HEK293T (cell line): Measurements from ENCODE around the gene PYGL.

ENCODE experiments used
- CTCF ChIA-PET: fragments of 350-600 bp; formaldehyde crosslinking; extraction: SDS; loops from one replicate; lab custom pipeline; 2021; ENCODE audit warnings: antibody characterized with exemption, inconsistent platforms; lab: Yijun Ruan, JAX
- POLR2A ChIA-PET: fragments of 350-600 bp; formaldehyde crosslinking; extraction: SDS; loops from one replicate; lab custom pipeline; 2020; ENCODE audit warnings: antibody characterized with exemption, inconsistent platforms; lab: Yijun Ruan, JAX
- DNase-seq: peaks from one replicate; pipeline ENCODE4 v3.0.0; 2012; ENCODE audit warnings: mixed read lengths; ENCODE audit errors: extremely low spot score
- ARNT ChIP-seq: fragments of 450-650 bp; IDR thresholded peaks from 2 replicates; pipeline ENCODE4 v1.6.1; 2017; ENCODE audit warnings: mild to moderate bottlenecking
- BHLHE40 ChIP-seq: fragments of 450-650 bp; IDR thresholded peaks from 2 replicates; pipeline ENCODE4 v1.6.1; 2016; ENCODE audit warnings: mild to moderate bottlenecking, moderate library complexity, borderline replicate concordance
- CTBP1 ChIP-seq: fragments of 450-650 bp; IDR thresholded peaks from 2 replicates; pipeline ENCODE4 v1.6.1; 2016; ENCODE audit warnings: borderline replicate concordance
- ELF4 ChIP-seq: fragments of 450-650 bp; IDR thresholded peaks from 2 replicates; pipeline ENCODE4 v1.6.1; 2017; ENCODE audit warnings: antibody characterized with exemption
- FOXA1 ChIP-seq: fragments of 450-650 bp; IDR thresholded peaks from 2 replicates; pipeline ENCODE4 v1.6.1; 2016; ENCODE audit warnings: mild to moderate bottlenecking
- FOXK2 ChIP-seq: fragments of 450-650 bp; IDR thresholded peaks from 2 replicates; pipeline ENCODE4 v1.6.1; 2016; ENCODE audit warnings: mild to moderate bottlenecking
- FOXM1 ChIP-seq: fragments of 450-650 bp; IDR thresholded peaks from 2 replicates; pipeline ENCODE4 v1.6.1; 2017; ENCODE audit warnings: mild to moderate bottlenecking, borderline replicate concordance
- HDGF ChIP-seq: fragments of 450-650 bp; IDR thresholded peaks from 2 replicates; pipeline ENCODE4 v1.6.1; 2017; ENCODE audit warnings: antibody characterized with exemption, borderline replicate concordance
- L3MBTL2 ChIP-seq: fragments of 450-650 bp; conservative IDR thresholded peaks from 2 replicates; pipeline ENCODE4 v1.6.1; 2016; ENCODE audit warnings: mild to moderate bottlenecking
- LEF1 ChIP-seq: fragments of 450-650 bp; IDR thresholded peaks from 2 replicates; pipeline ENCODE4 v1.6.1; 2017; ENCODE audit warnings: mild to moderate bottlenecking, borderline replicate concordance
- NFRKB ChIP-seq: fragments of 450-650 bp; IDR thresholded peaks from 2 replicates; pipeline ENCODE4 v1.6.1; 2016; ENCODE audit warnings: mild to moderate bottlenecking, moderate library complexity
- SP1 ChIP-seq: fragments of 450-650 bp; IDR thresholded peaks from 2 replicates; pipeline ENCODE4 v1.6.1; 2017
- SUZ12 ChIP-seq: fragments of 450-650 bp; IDR thresholded peaks from 2 replicates; pipeline ENCODE4 v1.6.1; 2016; ENCODE audit warnings: mild to moderate bottlenecking
- TARDBP ChIP-seq: fragments of 450-650 bp; IDR thresholded peaks from 2 replicates; pipeline ENCODE4 v1.6.1; 2016
- ZNF384 ChIP-seq: fragments of 450-650 bp; IDR thresholded peaks from 2 replicates; pipeline ENCODE4 v1.6.1; 2016
- TF ChIP-seq, protein P1 (sequence below): fragments of 450-650 bp; IDR thresholded peaks from 2 replicates; pipeline ENCODE4 v1.6.1; 2016

PYGL gene

DNA sequence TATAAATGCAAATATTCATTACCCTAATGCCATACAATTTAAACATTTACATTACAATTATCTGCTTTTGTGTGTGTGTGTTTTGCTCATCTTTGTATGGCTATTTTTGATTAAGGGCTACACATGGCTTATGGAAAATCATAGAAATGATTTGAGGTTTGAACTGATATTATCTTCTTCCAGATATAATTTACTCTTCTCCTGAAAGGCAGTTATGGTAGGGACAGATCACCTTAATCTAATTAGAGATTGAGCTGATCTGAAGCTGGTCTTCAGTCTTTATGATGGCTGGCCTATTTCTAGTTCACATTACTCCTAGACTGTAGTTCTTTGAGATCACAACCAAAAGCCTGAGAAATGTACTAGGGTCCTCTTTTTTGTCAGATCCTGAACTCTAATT is 56.8 kb downstream of the PYGL start:
- TF ChIP-seq NFRKB: no peak
- TF ChIP-seq ELF4: no peak
- TF ChIP-seq FOXK2: no peak
- ChIA-PET POLR2A (no interaction called here), CTCF (no interaction called here)
- DNase-seq: no peak

- ChIA-PET POLR2A (no interaction called here), CTCF (no interaction called here)
- no peak for TF ChIP-seq ARNT
- no peak for TF ChIP-seq FOXM1
- no peak for TF ChIP-seq HDGF
- TF ChIP-seq SP1: no peak
- TF ChIP-seq FOXK2: no peak
- no peak for TF ChIP-seq SUZ12
- no peak for TF ChIP-seq ZNF384
- no peak for TF ChIP-seq FOXA1
- TF ChIP-seq L3MBTL2: no peak
- TF ChIP-seq NFRKB: no peak
- TF ChIP-seq CTBP1: no peak
- TF ChIP-seq, protein P1, sequence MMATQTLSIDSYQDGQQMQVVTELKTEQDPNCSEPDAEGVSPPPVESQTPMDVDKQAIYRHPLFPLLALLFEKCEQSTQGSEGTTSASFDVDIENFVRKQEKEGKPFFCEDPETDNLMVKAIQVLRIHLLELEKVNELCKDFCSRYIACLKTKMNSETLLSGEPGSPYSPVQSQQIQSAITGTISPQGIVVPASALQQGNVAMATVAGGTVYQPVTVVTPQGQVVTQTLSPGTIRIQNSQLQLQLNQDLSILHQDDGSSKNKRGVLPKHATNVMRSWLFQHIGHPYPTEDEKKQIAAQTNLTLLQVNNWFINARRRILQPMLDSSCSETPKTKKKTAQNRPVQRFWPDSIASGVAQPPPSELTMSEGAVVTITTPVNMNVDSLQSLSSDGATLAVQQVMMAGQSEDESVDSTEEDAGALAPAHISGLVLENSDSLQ: no peak
- TF ChIP-seq BHLHE40: no peak
- no peak for TF ChIP-seq LEF1
- TF ChIP-seq ELF4: no peak
- no peak for TF ChIP-seq TARDBP
- DNase-seq: no peak
Observed at GRCh38 chr14:50883827-50884197, 60.5 kb downstream of the PYGL start.

DNA sequence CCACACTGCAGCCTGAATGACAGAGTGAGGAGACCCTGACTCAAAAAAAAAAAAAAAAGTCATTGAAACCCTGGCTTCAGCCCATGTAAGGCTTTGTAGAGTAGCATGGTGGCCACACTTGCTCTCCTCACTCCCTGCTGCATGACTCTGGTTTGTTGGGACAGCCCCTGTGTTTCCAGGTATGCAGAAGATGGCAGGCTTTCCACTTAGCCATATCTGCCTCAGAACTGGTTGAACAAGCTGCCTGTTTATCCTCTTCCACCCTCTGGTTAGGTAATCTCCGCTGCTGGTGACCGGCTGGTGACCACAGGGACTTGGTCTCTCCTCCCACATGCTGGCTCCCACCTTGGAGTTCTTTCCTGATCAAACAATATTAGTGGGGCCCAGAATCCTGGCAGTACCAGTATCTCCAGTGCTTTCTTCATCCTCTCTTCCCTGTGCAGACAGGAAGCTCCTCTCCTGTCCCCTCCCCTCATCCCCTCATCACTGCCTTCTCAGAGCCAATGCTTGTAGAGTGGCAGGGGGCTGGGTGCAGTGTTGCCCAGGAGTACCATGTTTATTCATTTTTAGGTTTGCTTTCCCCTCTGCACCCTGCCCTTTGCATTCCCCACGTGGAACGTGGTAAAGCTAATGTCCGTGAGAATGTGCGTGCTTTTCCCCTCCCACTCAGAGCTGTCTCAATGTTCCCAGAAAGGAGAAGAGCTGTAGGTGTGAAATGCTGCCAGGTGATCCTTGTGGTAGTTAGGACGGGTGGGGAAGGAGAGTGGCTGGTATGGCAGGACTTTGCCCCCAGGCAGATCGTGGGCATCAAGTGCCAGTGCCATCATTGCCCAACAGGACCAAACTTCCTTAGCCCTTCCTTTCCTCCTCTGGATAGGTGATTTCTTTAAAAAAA is 61.1 kb downstream of the PYGL start:
- ChIA-PET POLR2A (no interaction called here), CTCF (interaction anchor here (0.6 kb wide), 1 partner anchor 1438 kb away, joined by 5 read pairs; no protein-coding TSS in a partner anchor)
- DNase-seq: no peak
- TF ChIP-seq LEF1 (no peak), ELF4 (no peak)

- ChIA-PET CTCF (interaction anchor here (1.2 kb wide), 1 partner anchor 15 kb away, joined by 4 read pairs; no protein-coding TSS in a partner anchor), POLR2A (no interaction called here)
- no peak for DNase-seq
- TF ChIP-seq SUZ12: no peak
- TF ChIP-seq LEF1: no peak
- TF ChIP-seq FOXK2: no peak
- no peak for TF ChIP-seq ARNT
- no peak for TF ChIP-seq BHLHE40
- TF ChIP-seq FOXA1: no peak
- TF ChIP-seq CTBP1: no peak
- TF ChIP-seq HDGF: no peak
- TF ChIP-seq FOXM1: no peak
- TF ChIP-seq TARDBP: no peak
- no peak for TF ChIP-seq ELF4
- TF ChIP-seq, protein P1: no peak
- no peak for TF ChIP-seq ZNF384
Observed at GRCh38 chr14:50875359-50876070, 68.8 kb downstream of the PYGL start.

GRCh38 chr14:50874757-50875156 is 69.5 kb downstream of the PYGL start:
- POLR2A ChIA-PET: no interaction called here
- DNase-seq: no peak
- no peak for TF ChIP-seq TARDBP
- TF ChIP-seq LEF1: no peak
- no peak for TF ChIP-seq FOXA1
- TF ChIP-seq HDGF: no peak
- TF ChIP-seq FOXK2: no peak
- TF ChIP-seq SUZ12: no peak
- no peak for TF ChIP-seq FOXM1
- no peak for TF ChIP-seq CTBP1
- TF ChIP-seq NFRKB: no peak
- TF ChIP-seq ARNT: no peak
- TF ChIP-seq L3MBTL2: no peak
- TF ChIP-seq SP1: no peak
- TF ChIP-seq BHLHE40: no peak
- TF ChIP-seq ELF4: no peak
- TF ChIP-seq ZNF384: no peak
- TF ChIP-seq, protein P1: no peak
- CTCF ChIA-PET: interaction anchor here (1.2 kb wide), 1 partner anchor 14 kb away, joined by 4 read pairs; no protein-coding TSS in a partner anchor
